GM12878 (cell line): ENCODE results near the gene MAGED1. TPM values are rescaled to one million over a fixed set of nuclear protein-coding genes. Genes with fewer than 3 reads are reported as not detected.

Source experiments
- ATAC-seq: fragments of 200-7000 bp; cut with Tn5 transposase; 3 replicates; pipeline ENCODE4 v1.9.1; 2020; ENCODE audit warnings: mild to moderate bottlenecking, moderate library complexity
- BruUV-seq: library from RNA; stranded (reverse); fragments of 400-500 nt; replicated peaks from 2 replicates; lab custom pipeline; 2021; lab: Mats Ljungman, UMichigan
- CTCF ChIA-PET: fragments of 300-600 bp; sonication (Branson Sonifier 250); formaldehyde crosslinking; extraction: SDS; loops from one replicate; lab custom pipeline; 2021; ENCODE audit warnings: inconsistent platforms; lab: Yijun Ruan, JAX
- POLR2A ChIA-PET: fragments of 350-600 bp; formaldehyde crosslinking; extraction: SDS; loops from one replicate; lab custom pipeline; 2021; ENCODE audit warnings: inconsistent platforms; lab: Charles Lee
- RAD21 ChIA-PET: fragments of 300-600 bp; sonication (Branson Sonifier 250); formaldehyde crosslinking; loops from one replicate; lab custom pipeline; 2023; ENCODE audit warnings: antibody characterized with exemption; ENCODE audit not compliant: unreplicated experiment; lab: Charles Lee
- SMC1A ChIA-PET: fragments of 300-600 bp; sonication (Branson Sonifier 250); formaldehyde crosslinking; loops from one replicate; lab custom pipeline; 2023; ENCODE audit not compliant: unreplicated experiment, uncharacterized antibody; lab: Charles Lee
- DNase-seq: peaks from one replicate; pipeline ENCODE4 v3.0.0-alpha.2; 2011; ENCODE audit warnings: low read depth, low spot score
- FAIRE-seq: peaks from 3 replicates; lab custom pipeline; 2011; peaks lifted over from hg19 to GRCh38; lab: Jason Lieb, UNC
- H2AFZ ChIP-seq: 2 replicates; pipeline ENCODE4 v1.6.0; 2011; ENCODE audit warnings: low read depth, low read length, control low read depth; ENCODE audit not compliant: control insufficient read depth
- H3K27ac ChIP-seq: 2 replicates; pipeline ENCODE4 v1.5.1; 2011; ENCODE audit warnings: control low read depth; ENCODE audit not compliant: control insufficient read depth, insufficient read depth
- H3K27me3 ChIP-seq, 2 experiments: replicated peaks in 1 of 2; 2 replicates each; pipeline versions ENCODE4 v1.6.0 to v1.6.1; 2011; ENCODE audit warnings: low read length in 1 of 2; ENCODE audit not compliant: control insufficient read depth in 2 of 2, insufficient read depth in 2 of 2
- H3K36me3 ChIP-seq, 2 experiments: 2 replicates each; pipeline ENCODE4 v1.5.1; 2011; ENCODE audit warnings: low read length in 1 of 2; ENCODE audit not compliant: control insufficient read depth in 2 of 2, insufficient read depth in 2 of 2
- H3K4me1 ChIP-seq: 2 replicates; pipeline ENCODE4 v1.6.1; 2011; ENCODE audit warnings: mild to moderate bottlenecking, low read length, moderate library complexity, mixed read lengths; ENCODE audit not compliant: control insufficient read depth, insufficient read depth
- H3K4me2 ChIP-seq: 2 replicates; pipeline ENCODE4 v1.6.0; 2011; ENCODE audit warnings: control low read depth; ENCODE audit not compliant: control insufficient read depth, insufficient read depth
- H3K4me3 ChIP-seq: fragments of 200-600 bp; sonication (generic); 2 replicates; pipeline ENCODE4 v1.5.1; 2016
- H3K79me2 ChIP-seq: 2 replicates; pipeline ENCODE4 v1.6.0; 2011; ENCODE audit warnings: low read length; ENCODE audit not compliant: control insufficient read depth, insufficient read depth
- H3K9ac ChIP-seq: 2 replicates; pipeline ENCODE4 v1.8.0; 2011; ENCODE audit warnings: low read length, control low read depth, mixed read lengths; ENCODE audit not compliant: control insufficient read depth, insufficient read depth
- H3K9me3 ChIP-seq: replicated peaks from 3 replicates; pipeline ENCODE4 v1.5.1; 2011; ENCODE audit warnings: mild to moderate bottlenecking, low read length; ENCODE audit not compliant: control insufficient read depth, insufficient read depth
- H4K20me1 ChIP-seq: 2 replicates; pipeline ENCODE4 v1.6.0; 2011; ENCODE audit not compliant: control insufficient read depth, insufficient read depth
- BACH1 ChIP-seq: fragments of 450-650 bp; IDR thresholded peaks from 2 replicates; pipeline ENCODE4 v1.6.1; 2017; ENCODE audit warnings: mild to moderate bottlenecking, borderline replicate concordance
- CEBPZ ChIP-seq: fragments of 150-350 bp; IDR thresholded peaks from 2 replicates; pipeline ENCODE4 v1.6.1; 2016; ENCODE audit warnings: low read depth, low read length
- CREM ChIP-seq: IDR thresholded peaks from 2 replicates; pipeline ENCODE4 v1.6.1; 2014; ENCODE audit warnings: antibody characterized with exemption, low read depth
- GABPA ChIP-seq: IDR thresholded peaks from 2 replicates; pipeline ENCODE4 v1.6.1; 2014; ENCODE audit warnings: antibody characterized with exemption, low read depth, mild to moderate bottlenecking, inconsistent platforms
- JUNB ChIP-seq: IDR thresholded peaks from 2 replicates; pipeline ENCODE4 v1.6.1; 2016; ENCODE audit warnings: antibody characterized with exemption, mild to moderate bottlenecking
- KDM1A ChIP-seq: fragments of 200-600 bp; sonication (generic); IDR thresholded peaks from 2 replicates; pipeline ENCODE4 v1.6.1; 2016; ENCODE audit warnings: borderline replicate concordance
- NR2F1 ChIP-seq: fragments of 450-650 bp; conservative IDR thresholded peaks from 2 replicates; pipeline ENCODE4 v1.6.1; 2017; ENCODE audit warnings: mild to moderate bottlenecking
- RUNX3 ChIP-seq: IDR thresholded peaks from 2 replicates; pipeline ENCODE4 v1.6.1; 2012; ENCODE audit warnings: low read length, inconsistent platforms
- SUZ12 ChIP-seq: fragments of 200-600 bp; sonication (generic); IDR thresholded peaks from one replicate; pipeline ENCODE4 v1.6.1; 2018; ENCODE audit warnings: antibody characterized with exemption, mild to moderate bottlenecking; ENCODE audit not compliant: unreplicated experiment
- WRNIP1 ChIP-seq: IDR thresholded peaks from 2 replicates; pipeline ENCODE4 v1.6.1; 2011; ENCODE audit warnings: low read depth, low read length, improper control_type of control experiment, borderline replicate concordance
- WGBS: methylation state at CpG from one replicate; pipeline ENCODE4 v1.1.6; 2016; ENCODE audit warnings: low lambda C conversion rate; ENCODE audit not compliant: insufficient replicate concordance, insufficient coverage; ENCODE audit errors: missing lambda C conversion rate; 5-methylcytosine and 5-hydroxymethylcytosine counted together
- in situ Hi-C: fragments of 300-500 bp; cut with MboI; formaldehyde crosslinking; loops from 9 replicates; pipeline ENCODE4 v1.14.3; 2018; ENCODE audit warnings: mixed read lengths
- intact Hi-C: fragments of 100-400 bp; cut with micrococcal nuclease; formaldehyde crosslinking; loops from one replicate; pipeline ENCODE4 v1.14.2; 2022; ENCODE audit not compliant: unreplicated experiment
- polyA plus RNA-seq, 11 experiments: library from polyadenylated mRNA; depleted of rRNA in 4 of 11; unstranded in 6 of 11; stranded (reverse) in 5 of 11; fragments of >200 nt; fragmentation: Nextera tagmentation in 4 of 11; fragmentation: Illumina TruSeq in 1 of 11; extraction: Ambion mirVana in 4 of 11; extraction: Trizol in 1 of 11; gene quantifications; 1 replicate in 1 of 11; 2 replicates in 10 of 11; pipeline versions ENCODE4 v1.2.1 to v1.2.3, GENCODE V29; 2011 to 2016; ENCODE audit warnings: inconsistent platforms in 2 of 11, missing spikeins in 2 of 11, low read depth in 1 of 11
- total RNA-seq, 4 experiments: library from RNA; depleted of rRNA in 3 of 4; stranded (reverse); fragments of >200 nt in 3 of 4; fragmentation: Illumina TruSeq in 1 of 4; extraction: Trizol in 1 of 4; gene quantifications; 2 replicates each; pipeline versions ENCODE4 v1.2.1 to v1.2.3, GENCODE V29; 2013 to 2021
- TF ChIP-seq, protein P1 (sequence below): fragments of 450-650 bp; IDR thresholded peaks from 2 replicates; pipeline ENCODE4 v1.6.1; 2017; ENCODE audit warnings: mild to moderate bottlenecking
- TF ChIP-seq, protein P2 (sequence below): IDR thresholded peaks from 2 replicates; pipeline ENCODE4 v1.6.1; 2012; ENCODE audit warnings: improper control_type of control experiment, low read depth, low read length; ENCODE audit not compliant: insufficient replicate concordance
- TF ChIP-seq, protein P3 (sequence below): IDR thresholded peaks from 2 replicates; pipeline ENCODE4 v1.6.1; 2011; ENCODE audit warnings: borderline replicate concordance, low read depth, mild to moderate bottlenecking, moderate library complexity, low read length; ENCODE audit not compliant: insufficient read depth, poor library complexity, severe bottlenecking

Gene MAGED1
- total and polyA plus RNA-seq, 10 of the 15 experiments (the other 5 are each of a cell fraction or from before 2014, with no cell fraction given) = 26.3 to 149 (median 88.9) TPM

GRCh38 chrX:51862920-51863319, 30.5 kb upstream of the MAGED1 start:
- H3K9ac ChIP-seq = no peak overlapping the region
- no peaks in the 10 kb centered on the region for H3K4me1 ChIP-seq
- no peak overlapping the region for H3K4me3 ChIP-seq
- H2AFZ ChIP-seq = no peak overlapping the region
- CTCF ChIA-PET = interaction anchor here (2.0 to 3.9 kb wide), 2 partner anchors 30 to 221 kb away, joined by 5 to 15 read pairs; partner anchors contain the start of gene MAGED1
- SMC1A ChIA-PET = no interaction called here
- TF ChIP-seq, protein P1, sequence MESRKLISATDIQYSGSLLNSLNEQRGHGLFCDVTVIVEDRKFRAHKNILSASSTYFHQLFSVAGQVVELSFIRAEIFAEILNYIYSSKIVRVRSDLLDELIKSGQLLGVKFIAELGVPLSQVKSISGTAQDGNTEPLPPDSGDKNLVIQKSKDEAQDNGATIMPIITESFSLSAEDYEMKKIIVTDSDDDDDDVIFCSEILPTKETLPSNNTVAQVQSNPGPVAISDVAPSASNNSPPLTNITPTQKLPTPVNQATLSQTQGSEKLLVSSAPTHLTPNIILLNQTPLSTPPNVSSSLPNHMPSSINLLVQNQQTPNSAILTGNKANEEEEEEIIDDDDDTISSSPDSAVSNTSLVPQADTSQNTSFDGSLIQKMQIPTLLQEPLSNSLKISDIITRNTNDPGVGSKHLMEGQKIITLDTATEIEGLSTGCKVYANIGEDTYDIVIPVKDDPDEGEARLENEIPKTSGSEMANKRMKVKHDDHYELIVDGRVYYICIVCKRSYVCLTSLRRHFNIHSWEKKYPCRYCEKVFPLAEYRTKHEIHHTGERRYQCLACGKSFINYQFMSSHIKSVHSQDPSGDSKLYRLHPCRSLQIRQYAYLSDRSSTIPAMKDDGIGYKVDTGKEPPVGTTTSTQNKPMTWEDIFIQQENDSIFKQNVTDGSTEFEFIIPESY = no peak
- TF ChIP-seq, protein P2, sequence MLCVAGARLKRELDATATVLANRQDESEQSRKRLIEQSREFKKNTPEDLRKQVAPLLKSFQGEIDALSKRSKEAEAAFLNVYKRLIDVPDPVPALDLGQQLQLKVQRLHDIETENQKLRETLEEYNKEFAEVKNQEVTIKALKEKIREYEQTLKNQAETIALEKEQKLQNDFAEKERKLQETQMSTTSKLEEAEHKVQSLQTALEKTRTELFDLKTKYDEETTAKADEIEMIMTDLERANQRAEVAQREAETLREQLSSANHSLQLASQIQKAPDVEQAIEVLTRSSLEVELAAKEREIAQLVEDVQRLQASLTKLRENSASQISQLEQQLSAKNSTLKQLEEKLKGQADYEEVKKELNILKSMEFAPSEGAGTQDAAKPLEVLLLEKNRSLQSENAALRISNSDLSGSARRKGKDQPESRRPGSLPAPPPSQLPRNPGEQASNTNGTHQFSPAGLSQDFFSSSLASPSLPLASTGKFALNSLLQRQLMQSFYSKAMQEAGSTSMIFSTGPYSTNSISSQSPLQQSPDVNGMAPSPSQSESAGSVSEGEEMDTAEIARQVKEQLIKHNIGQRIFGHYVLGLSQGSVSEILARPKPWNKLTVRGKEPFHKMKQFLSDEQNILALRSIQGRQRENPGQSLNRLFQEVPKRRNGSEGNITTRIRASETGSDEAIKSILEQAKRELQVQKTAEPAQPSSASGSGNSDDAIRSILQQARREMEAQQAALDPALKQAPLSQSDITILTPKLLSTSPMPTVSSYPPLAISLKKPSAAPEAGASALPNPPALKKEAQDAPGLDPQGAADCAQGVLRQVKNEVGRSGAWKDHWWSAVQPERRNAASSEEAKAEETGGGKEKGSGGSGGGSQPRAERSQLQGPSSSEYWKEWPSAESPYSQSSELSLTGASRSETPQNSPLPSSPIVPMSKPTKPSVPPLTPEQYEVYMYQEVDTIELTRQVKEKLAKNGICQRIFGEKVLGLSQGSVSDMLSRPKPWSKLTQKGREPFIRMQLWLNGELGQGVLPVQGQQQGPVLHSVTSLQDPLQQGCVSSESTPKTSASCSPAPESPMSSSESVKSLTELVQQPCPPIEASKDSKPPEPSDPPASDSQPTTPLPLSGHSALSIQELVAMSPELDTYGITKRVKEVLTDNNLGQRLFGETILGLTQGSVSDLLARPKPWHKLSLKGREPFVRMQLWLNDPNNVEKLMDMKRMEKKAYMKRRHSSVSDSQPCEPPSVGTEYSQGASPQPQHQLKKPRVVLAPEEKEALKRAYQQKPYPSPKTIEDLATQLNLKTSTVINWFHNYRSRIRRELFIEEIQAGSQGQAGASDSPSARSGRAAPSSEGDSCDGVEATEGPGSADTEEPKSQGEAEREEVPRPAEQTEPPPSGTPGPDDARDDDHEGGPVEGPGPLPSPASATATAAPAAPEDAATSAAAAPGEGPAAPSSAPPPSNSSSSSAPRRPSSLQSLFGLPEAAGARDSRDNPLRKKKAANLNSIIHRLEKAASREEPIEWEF = no peak
- TF ChIP-seq BACH1 (no peak), CEBPZ (no peak), SUZ12 (no peak), NR2F1 (0 out of 2 replicates have a peak, but pooled peaks have one; percentile 31), CREM (no peak), GABPA (no peak), RUNX3 (peak; percentile 73), JUNB (0 out of 2 replicates have a peak, but pooled peaks have one; percentile 25), KDM1A (no peak), WRNIP1 (no peak)
- TF ChIP-seq, protein P3, sequence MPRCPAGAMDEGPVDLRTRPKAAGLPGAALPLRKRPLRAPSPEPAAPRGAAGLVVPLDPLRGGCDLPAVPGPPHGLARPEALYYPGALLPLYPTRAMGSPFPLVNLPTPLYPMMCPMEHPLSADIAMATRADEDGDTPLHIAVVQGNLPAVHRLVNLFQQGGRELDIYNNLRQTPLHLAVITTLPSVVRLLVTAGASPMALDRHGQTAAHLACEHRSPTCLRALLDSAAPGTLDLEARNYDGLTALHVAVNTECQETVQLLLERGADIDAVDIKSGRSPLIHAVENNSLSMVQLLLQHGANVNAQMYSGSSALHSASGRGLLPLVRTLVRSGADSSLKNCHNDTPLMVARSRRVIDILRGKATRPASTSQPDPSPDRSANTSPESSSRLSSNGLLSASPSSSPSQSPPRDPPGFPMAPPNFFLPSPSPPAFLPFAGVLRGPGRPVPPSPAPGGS = no peak
- POLR2A ChIA-PET = no interaction called here
- RAD21 ChIA-PET = no interaction called here
- intact Hi-C loops = loop anchor here (5.0 kb wide), 1 partner anchor 376 kb away; no protein-coding TSS in a partner anchor
- BruUV-seq = no TSS peak
- no peaks in the 10 kb centered on the region for H3K79me2 ChIP-seq
- no peaks in the 10 kb centered on the region for H3K27me3 ChIP-seq
- H3K27ac ChIP-seq = no peak overlapping the region
- 32% methylated on average over 1 of the region's 1 CpG for WGBS
- FAIRE-seq = no peak
- H3K36me3 ChIP-seq = no peaks in the 10 kb centered on the region
- H3K9me3 ChIP-seq = no peaks in the 10 kb centered on the region; the same call in 2 of the 3 replicates
- no peaks in the 10 kb centered on the region for H4K20me1 ChIP-seq
- peak; percentile 73 for ATAC-seq
- in situ Hi-C loops = no loop called here
- DNase-seq = no peak
- H3K4me2 ChIP-seq = no peak overlapping the region
